Measurements from ENCODE around the gene TEAD2. TPM values are rescaled to one million over a fixed set of nuclear protein-coding genes. Genes with fewer than 3 reads are reported as not detected.
"Not testable (repeated sequence)": the region's sequence is repeated elsewhere in the genome, so short reads cannot be mapped to it uniquely, and the experiment has no call there.

The TEAD2 gene
- total RNA-seq, 1 donor from 2014 or later: 8.0 TPM

GRCh38 chr19:49383599-49383998 lies 21.4 kb upstream of the TEAD2 start:
- no peak for ATAC-seq

GRCh38 chr19:49382639-49383038 lies 20.4 kb upstream of the TEAD2 start:
- no peak for ATAC-seq

DNA sequence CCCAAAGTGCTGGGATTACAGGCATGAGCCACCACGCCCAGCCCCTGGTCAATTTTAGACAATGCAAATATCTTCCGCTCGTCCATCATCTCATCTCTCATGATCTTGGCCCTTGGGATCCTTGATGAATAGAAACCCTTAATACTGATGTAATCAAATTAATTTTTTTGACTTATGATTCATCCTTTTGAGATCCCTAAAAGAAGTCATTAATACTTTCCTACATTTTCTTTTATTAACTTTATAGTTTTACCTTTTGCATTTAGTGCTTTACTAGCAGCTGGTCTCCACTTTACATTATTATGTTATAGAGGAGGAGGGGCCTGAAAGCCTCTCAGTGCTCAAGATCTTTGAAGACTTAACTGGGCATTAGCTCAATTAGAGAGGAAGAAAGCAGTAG lies 18.2 kb upstream of the TEAD2 start:
- ATAC-seq: no peak

DNA sequence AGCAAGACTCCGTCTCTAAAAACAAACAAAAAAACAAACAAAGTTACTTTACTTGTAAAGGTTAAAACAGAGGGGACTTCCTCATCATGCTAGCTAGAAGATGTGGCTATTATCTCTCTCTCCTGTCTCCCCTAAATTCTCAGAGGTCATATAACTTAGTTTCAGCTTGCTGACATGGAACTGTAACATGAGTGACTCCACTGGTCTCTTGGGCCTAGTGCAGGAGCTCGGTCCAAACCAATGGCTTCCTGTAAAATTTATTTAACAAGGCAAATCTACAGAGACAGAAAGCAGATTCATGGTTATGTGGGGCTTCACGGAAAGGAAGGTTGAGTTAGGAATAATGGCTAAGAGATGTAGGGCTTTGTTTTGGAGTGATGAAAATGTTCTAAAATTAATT lies 16.3 kb upstream of the TEAD2 start:
- ATAC-seq: no peak

DNA sequence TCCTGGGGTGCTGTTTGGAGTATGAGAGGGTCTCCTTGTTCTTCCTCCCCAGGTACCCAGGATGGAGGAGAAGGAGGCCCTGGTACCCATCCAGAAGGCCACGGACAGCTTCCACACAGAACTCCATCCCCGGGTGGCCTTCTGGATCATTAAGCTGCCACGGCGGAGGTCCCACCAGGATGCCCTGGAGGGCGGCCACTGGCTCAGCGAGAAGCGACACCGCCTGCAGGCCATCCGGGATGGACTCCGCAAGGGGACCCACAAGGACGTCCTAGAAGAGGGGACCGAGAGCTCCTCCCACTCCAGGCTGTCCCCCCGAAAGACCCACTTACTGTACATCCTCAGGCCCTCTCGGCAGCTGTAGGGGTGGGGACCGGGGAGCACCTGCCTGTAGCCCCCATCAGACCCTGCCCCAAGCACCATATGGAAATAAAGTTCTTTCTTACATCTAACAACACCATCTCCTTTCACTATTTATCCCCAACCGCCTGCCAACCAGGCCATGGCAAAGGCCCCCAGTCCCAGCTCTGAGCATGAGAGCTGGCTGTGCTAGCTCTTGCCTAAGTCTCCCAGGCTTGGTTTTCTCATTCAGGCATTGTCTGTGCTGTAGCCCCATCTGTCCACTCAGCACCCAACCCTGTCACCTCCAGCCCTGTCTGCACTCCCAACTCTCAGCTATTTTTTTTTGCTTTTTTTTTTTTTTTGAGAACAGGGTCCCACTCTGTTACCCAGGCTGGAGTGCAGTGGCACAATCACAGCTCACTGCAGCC lies 12.6 kb upstream of the TEAD2 start:
- no peak for ATAC-seq

- not testable (repeated sequence) for ATAC-seq
These were observed 11.0 kb upstream of the TEAD2 start for GRCh38 chr19:49373174-49373573.

GRCh38 chr19:49371184-49371583 lies 9.0 kb upstream of the TEAD2 start:
- no peak for ATAC-seq

DNA sequence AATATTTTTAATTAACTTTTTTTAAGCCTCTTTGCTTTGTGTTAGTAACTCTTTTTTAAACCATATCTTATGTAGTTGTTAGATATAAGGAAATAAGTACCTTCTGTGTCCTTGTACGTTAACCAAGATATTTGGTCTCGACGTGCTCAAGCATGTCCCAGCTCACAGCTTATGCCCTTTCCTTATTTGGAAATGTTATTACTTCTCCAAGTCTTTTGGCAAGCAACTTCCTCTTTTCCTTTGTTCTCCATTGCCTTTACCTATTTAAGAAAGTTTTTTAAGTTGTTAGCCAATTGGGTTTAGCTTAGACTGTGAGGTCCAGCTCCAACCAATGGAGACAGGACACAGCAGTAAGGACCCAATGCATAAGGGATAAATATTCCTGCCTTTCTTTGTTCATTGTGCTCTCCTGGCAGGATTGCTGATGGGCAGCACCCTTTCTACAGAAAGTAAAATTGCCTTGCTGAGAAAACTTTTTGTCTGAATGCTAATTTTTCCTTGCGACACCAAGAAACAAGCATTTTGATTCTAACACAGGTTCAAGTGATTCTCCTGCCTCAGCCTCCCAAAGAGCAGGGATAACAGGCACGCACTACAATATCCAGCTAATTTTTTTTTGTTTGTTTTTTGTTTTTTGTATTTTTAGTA lies 6.6 kb upstream of the TEAD2 start:
- ATAC-seq: no peak

DNA sequence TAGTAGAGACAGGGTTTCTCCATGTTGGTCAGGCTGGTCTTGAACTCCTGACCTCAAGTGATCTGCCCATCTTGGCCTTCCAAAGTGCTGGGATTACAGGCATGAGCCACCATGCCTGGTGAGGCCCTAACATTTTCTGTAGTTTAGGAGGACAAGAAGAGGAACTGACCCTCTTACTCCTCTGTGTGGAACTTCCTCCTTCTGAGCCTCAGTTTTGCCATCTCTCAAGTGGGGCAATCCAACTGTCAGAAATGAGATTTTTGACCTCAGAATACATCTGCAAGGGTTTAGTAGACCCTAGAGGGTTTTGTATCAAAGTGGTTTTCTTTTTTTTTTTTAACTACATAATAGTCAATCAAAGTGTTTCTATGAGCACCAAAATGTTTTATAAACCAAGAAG lies 3.9 kb upstream of the TEAD2 start:
- no peak for ATAC-seq

DNA sequence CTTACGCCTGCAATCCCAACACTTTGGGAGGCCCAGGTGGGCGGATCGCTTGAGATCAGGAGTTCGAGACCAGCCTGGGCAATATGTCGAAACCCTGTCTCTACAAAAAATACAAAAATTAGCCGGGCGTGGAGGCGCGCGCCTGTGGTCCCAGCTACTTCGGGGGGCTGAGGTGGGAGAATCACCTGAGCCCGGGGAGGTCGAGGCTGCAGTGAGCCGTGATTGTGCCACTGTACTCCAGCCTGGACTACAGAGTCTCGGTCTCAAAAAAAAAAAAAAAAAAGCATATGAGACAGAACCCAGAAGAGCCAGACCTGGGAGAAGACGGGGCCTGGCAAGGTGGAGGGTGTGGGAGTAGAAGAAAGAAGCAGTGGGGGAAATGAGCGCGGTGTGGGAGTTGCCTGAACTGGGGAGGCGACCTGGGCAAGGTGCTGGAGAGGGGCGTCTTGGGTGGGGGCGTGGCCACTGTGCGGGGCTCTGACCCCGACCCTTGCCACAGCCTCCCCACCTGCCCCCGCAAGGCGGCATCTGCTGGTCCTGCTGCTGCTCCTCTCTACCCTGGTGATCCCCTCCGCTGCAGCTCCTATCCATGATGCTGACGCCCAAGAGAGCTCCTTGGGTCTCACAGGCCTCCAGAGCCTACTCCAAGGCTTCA lies 2.0 kb upstream of the TEAD2 start:
- ATAC-seq: no peak

DNA sequence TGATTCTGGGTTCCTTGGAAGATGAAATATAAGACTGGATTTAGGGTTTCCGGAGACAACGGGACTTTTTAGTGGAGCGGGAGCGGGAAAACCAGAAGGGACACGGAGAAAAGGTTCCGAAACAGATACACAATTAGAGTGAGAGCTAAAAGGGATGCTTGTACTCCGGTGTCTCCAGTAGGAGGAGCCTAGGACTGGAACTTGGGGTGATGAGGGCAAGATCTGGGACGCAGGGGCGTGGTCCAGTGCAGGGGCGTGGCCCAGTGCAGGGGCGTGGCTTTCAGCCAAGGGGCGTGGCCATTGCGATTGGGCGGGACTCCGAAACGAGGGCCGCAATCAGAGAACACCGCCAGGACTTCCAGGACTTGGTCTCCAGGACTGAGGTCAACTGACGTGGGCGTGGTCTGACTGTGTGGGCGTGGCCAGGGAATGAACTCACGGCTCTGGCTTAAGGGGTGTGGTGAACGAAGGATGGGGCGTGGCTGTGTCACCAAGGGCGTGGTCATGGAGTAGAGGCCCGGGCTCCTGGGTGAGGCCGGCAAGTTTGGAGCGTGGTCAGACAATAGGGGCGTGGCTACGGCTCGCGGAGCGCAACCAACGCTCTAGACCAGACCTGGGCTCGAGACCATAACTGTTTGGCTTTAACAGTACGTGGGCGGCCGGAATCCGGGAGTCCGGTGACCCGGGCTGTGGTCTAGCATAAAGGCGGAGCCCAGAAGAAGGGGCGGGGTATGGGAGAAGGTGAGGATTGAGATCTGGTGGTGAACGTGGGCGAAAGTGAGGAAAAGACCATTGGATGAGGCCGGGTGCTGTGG lies 1.3 kb upstream of the TEAD2 start, which contains the start of gene DKKL1:
Gene DKKL1 (plus strand): TSS at position 610 of the 815 bp plus-strand sequence. CDS start 122 bp downstream, at position 732.
- ATAC-seq: peak; percentile 96

DNA sequence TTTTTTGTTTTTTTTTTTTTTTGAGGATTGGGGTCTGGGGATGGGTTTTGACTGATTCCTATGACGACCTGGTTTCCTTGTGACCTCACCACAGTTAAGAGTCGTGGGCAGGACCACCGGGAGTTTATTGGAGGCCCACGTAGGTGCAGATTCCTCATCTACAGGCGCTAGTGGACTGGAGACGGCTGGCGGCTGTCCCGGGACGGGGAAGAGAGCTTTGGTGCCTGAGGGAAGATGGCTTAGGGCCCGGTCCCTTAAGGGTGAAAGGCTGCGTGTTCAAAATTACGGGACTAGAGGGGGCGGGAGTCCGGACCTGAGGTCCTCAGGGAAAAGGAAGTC lies 682 bp upstream of the TEAD2 start:
- no peak for ATAC-seq

DNA sequence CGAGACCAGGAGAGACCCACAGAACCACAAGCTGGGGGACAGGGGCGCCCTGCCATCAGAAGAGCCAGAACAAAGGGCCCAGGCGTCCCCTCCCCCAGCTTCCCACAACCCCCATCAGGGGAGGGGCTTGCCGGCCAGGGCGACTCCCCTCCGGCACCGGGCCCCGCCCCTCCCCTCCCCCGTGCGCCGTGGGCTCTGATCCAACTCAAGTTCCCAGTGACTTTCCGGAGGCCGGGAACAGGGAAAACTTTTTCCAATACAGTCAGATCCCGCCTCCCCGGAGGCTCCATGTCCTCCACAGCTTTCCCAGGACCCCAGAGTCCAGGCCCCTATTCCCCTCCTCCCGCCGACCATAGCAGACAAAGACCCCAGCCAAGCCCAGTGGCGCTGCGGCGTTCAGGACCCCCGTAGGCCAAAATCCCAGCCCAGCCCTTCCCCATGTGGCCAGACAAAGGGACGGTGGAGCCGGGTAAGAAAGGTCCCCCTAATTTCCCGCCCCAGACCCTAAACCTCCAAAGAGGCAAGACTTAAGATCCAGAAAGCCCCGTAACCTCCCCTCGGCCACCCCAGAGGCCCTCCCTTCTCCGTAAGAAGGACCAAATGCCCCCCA lies 673 bp downstream of the TEAD2 start:
- ATAC-seq: peak; percentile 7

DNA sequence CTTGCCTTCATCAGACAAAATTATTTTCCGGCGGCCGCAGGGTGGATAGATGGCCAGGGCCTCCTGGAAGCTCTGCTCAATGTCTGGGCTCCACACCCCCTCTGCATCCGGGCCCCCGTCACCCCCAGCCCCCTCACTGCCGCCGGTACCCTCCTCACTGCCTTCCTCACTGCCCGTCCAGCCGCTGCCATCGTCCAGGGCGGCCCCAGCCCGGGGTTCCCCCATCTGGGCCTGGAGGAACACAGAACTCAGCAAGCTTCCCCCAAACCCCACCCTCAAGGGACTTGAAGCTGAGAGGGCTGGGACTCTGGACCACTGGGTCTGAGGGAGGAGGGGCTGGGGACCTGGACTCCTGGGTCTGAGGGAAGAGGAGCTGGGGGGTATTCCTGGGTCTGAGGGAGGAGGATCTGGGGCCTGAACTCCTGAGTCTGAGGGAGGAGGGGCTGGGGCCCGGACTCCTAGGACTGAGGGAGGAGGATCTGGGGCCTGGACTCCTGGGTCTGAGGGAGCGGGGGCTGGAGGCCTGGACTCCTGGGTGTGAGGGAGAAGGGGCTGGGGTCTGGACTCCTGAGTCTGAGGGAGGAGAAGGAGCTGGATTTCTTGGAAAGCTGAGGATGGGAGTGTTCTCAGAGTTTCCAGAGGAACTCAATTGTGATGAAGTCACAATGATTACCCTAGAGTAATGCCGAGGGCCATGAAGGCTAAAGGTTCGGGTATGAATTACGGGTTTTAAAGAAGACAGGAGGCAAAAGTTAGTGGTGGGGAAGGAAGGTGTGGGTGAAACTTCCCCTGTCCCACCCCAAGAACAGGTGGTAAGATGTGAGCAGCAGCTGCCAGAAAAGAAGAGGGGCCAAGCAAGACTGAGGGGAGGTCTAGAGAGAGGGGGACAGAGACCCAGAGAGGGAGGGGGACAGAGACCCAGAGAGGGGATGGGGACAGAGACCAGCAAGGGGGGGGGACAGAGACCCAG lies 2.1 kb downstream of the TEAD2 start:
- ATAC-seq: no peak

DNA sequence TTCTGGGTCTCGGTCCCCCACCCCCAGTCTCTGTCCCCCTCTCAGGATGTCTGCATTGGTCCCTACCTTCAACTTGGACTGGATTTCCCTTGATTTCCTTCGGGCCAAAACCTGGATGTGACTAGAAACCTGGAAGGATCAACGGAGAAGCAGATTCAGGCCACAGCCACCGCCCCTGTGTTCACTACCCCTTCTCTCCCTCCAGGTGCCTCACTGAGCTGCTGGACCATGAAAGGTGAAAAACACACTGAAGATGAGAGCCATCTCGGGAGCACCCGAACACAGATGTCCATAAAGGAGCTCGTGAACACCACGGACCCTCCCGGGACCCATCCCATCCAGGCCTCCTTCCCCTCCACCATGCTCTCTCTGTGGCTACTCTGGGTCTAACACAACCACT lies 5.0 kb downstream of the TEAD2 start:
- no peak for ATAC-seq

DNA sequence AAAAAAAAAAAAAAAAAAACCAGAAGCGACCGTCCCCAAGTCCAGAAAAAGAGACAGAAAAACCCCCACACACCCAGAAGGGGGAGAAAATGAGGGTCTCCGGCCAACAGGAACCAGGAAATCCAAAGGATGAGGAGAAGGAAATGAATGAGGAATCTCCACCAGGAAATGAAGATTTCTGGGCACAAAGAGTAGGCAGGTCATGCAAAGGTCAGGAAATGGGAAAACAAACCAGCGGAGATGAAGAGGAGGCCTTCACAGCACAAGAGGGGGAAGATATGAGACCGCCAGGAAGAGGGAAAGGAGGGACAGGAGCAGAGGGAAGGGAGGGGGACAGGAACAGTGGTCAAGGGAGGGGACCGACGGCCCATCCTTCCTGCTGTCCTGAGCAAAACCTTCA lies 5.8 kb downstream of the TEAD2 start:
- no peak for ATAC-seq

DNA sequence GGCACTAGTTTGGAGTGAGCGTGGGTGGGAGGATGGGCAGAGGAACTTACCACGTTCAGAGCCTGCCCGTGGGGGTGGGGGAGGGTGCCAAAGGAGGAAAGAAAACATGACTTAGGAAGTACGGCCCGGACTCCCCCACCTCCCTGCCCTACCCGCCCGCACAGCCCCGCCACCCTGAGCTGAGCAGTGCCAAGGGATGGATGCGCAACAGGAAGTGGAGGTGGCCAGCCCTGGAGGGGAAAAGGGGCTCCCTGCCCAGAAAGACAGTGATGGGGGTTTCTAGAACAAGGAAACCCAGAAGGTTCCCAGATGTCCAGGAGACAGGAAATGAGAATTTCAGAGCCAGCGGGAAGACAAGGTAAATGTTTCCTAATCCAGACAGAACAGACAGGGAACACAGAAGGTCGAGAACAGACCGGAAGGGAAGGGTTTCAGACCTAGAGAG lies 6.3 kb downstream of the TEAD2 start:
- peak; percentile 23 for ATAC-seq

GRCh38 chr19:49349567-49349966 lies 12.6 kb downstream of the TEAD2 start:
- ATAC-seq: no peak

GRCh38 chr19:49348305-49349189 lies 13.7 kb downstream of the TEAD2 start:
- no peak for ATAC-seq

DNA sequence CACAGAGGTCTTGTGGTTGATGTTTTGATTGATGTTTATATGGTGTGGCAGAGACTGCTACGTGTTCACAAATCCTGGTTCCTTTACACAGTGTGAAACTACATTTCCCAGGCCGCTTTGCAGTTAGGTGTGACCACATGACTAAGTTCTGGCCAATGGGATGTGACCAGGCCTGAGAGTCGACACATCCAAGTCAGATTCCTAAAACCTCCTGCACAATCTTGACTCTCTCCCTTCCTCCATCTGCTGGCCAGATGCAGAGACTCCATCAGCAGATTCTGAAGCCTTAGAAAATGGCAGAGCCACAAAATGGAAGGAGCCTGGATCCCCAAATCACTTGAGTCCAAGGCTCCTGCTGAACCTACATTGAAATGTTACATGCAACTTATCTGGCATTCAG lies 14.4 kb downstream of the TEAD2 start:
- peak; percentile 85 for ATAC-seq

Data from esophagus mucosa (tissue), 1 donor.